HG03045 (cell line): ENCODE results near the gene HNMT.

Experiments used
- ATAC-seq: cut with Tn5 transposase; IDR thresholded peaks from one replicate; pipeline ENCODE4 v1.9.1; 2021; ENCODE audit warnings: mild to moderate bottlenecking, moderate library complexity; ENCODE audit not compliant: unreplicated experiment

Gene HNMT

DNA sequence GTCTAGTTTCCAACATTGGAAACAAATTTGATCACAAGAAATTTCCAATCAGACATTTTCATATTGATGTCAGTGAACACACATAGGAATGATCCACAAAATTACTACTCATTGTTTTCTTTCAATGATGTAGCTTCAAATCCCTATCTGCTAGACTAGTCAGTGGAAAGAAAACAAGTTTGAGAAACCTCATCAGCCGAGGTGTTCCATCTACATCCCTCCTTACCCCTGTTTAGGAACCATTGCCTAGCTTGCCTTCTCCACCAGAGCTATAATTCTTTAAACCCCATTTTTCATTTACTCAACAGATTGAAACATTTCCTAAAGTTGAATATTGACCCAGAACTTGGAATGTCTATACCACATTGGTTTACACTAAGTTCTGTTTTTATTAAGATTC lies 45.3 kb downstream of the HNMT start:
- ATAC-seq: no peak

DNA sequence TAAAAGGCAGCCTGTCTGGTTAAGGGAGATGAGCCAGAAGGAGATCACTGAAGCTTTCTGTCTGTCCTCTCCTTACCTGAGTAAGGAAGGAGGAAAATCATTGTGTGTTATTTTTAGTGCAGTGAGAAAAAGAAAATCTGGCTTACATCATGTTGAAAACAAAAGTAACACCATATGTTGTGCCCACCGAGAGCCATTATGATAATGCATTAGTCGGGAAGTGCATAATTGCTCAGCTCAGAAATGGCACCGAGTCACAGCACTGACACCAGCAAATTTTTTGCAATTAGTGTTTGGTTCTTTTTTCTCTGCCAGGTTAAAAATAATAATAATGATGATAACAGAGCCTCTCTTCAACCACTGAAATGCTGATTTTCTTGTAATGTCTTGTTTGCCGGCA lies 46.6 kb downstream of the HNMT start:
- ATAC-seq: no peak

DNA sequence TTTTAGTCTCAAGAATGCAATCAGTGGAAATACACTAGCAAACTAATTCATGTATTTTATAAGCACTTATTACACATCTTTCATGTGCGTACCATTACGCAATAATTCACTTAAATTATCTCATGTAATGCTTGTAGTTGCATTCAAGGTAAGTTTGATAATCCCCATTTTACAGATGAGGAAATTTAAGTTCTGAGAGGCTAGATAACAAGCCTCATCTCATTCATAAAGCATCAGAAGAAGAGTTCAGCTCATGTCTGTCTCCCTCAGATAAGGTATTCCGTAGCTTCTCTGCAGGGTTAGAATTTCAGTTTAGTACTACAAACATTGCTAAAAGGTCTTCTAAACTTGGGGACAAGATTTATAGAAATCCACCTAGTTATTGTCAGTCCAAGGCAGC lies 47.8 kb downstream of the HNMT start:
- no peak for ATAC-seq

DNA sequence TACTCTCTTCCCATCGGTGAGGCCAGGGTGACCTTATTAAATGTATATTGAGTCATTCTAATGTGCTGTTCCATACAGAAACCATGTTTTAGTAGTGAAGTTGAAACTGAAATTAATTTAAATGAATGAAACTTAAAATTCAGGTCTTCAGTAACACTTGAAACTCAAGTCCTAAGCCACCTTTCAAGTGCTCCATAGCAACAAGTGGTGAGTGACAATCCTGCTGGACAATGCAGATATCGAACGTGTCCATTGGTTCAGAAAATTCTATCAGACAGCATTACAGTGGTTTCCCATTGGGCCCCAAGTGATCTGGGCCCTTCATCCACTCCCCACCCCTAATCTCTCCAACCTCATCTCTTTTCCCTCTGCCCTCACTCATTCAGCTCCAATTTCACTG lies 48.7 kb downstream of the HNMT start:
- no peak for ATAC-seq

DNA sequence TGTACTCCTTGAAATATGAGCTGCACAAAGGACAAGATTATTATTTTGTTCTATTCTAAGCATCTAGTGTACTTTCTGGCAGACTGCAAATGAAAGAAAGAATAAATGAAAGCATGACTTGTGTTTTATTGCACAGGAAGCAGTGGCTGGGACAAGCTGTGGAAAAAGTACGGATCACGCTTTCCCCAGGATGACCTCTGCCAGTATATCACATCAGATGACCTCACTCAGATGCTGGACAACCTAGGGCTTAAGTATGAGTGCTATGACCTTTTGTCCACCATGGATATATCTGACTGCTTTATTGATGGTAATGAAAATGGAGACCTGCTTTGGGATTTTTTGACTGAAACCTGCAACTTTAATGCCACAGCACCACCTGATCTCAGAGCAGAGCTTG lies 49.4 kb downstream of the HNMT start:
- ATAC-seq: no peak

DNA sequence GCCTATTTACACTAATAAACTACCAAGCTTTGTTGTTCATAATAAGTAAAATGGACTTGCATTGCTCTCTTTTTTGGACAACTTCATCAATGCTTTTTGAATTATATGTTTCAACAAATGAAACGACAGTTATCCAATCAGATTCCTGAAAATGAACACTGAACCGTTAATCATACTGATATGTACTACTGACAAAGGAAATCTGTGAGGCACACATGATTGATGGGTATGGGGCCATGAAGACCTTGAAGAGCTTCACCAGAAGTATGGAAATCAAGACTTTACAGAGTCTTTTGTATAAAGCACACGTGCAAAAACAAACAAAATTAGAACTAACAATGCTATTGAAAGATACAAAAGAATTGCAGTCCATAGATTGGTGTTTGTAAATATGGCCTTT lies 51.2 kb downstream of the HNMT start:
- ATAC-seq: no peak

DNA sequence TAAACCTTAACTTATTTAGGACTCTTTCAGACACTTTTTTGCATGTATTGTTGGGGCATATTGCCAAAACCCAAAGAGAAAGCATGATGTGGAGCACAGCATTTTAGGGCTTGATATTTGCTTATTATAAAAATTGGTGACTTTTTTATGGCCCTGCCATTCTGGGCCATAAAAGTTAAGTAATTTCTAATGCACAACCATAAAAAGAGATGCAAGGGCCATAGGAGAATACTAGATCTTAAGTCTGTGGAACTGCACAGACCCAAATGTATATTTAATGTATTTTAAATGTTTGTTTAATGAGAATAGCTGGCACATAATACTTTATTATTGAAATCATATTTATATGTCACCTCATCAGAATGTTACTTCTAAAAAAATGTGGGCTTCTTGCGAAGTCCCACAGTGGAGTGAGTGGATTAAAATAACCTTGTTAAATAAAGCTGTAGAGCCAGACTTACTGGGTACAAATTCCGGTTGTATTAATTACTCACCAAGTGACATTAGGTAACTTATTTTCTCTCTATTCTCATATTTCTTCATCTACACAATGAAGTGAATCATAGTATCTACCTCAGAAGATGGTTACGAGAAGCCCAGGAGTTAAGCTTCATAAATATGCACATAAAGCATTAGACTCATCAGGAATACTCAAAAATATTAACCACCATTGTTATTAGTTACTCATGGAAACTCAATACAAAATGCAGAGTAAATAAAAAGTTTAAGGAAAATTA lies 52.2 kb downstream of the HNMT start:
- ATAC-seq: no peak

DNA sequence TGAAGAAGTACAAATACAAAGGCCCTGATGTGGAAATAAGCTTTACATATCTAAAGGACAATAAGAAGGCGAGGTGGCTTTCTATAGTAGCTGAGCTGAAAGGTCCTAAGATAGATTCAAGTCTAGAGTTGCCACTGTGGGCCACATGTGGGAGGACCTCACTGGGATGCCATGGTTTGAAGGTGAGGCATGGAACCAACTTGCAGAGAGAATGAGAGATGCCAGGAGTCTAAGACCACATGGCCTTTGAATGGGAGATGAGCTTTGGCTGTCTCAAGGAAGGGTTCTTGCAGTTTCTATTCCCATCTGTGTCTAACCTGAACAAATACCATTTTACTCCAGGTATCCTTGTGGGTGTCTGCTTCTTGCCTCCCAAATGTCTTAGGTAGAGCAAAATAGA lies 53.6 kb downstream of the HNMT start:
- ATAC-seq: no peak

DNA sequence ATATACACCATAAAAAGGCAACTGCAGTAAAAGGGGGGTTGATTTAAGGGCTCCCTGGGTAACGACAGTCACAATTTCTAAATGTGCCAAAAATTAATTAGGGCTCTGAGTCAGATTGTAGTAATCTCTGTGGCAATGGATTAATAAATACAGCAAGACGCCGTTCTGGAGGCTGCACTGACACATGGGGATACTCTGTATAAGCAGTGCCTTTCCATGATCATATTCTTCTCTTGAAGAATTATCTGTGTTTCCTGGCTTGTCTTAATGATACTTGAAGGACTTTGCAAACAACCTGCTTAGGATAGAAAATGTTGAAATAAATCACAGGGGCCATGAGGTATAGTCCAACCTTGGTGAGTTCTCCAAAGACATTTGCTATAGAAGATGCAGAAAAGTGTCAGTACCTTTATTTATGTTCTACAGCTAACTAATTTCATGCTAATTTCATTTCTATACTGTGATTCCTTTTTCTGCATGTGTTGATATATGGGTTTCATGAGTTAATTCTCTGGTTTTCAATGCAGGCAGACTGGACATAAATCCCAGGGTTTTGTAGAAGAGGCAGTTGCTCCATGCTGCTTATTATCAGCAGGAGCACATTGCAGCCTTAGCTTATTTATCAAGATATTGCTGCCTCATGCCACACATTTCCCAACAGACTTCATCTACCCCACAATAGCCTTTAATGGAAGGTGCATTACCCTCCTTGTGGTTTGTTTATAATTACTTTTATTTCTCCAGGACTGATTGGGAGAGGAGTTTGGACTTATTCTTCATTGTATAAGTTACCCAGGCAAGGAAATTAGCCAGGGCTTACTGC lies 54.8 kb downstream of the HNMT start:
- ATAC-seq: no peak

DNA sequence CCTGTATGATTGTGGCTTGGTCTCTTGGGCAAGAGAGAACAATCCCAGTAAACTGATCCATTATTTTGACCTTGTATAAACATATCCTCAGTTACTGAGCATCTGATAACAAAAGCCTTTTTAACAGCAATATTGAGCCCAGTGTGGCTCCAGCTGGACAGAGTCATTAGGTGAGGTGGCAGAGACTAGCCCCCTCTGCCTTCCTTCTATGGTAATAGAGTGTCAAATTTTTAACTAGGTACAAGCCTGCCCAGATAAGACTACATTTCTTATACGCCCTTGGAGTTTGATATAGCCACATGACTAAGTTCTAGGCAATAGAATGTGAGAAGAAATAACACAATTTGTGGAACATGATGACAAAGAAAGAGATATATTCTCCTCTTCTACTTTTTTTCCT lies 56.2 kb downstream of the HNMT start:
- no peak for ATAC-seq

DNA sequence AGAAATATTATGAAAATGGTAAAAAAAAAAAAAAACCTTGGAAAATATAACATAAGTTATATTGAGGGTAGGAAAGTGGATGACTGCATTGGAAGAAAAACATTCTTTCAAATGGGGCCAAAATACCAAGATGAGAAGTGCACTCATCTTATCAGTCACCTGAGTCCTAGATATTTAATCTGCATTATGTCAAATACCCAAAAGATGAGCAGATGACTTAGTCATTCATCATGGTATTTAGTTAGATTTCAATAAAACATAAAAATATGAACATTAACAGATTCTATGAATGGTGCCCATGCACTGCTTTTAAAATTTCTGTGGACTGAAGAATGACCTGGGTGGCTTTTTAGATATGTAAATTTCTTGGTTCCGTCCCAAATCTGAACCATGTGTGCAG lies 56.9 kb downstream of the HNMT start:
- no peak for ATAC-seq

DNA sequence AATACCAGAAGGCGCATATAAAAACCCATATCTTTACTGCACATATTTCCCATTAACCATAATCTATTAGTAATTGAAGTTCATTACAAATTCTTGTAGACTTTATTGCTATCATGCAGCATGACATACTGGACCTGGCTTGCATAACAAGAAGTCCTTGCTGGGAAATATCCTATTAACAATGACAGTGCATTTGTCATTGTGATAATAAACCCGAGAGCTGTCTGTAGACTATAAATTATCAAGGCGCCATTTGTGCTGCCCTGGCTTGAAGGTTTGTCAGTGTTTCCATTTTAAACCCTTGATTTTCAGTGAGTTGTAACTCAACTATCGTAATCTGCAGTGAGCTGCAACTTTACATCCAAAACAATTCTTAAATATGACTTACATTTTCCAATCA lies 59.0 kb downstream of the HNMT start:
- no peak for ATAC-seq

DNA sequence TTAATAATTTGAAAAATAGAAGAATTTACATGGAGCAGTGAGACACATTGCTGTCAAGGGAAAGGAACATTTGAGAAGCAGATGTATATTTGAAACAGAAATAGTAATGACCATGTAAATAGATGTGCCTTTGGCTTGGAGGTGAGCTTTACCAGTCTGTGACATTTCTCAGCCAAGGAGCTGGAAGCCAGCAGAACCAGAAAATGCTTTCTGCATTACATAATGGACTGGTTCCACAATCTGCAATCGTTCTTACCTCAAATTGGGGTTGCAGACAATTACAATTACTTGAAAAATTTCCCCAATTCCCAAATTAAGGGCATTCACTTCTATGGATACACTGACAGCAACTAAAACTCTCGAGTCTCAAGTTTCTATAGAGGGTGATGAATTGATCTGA lies 59.7 kb downstream of the HNMT start:
- no peak for ATAC-seq

DNA sequence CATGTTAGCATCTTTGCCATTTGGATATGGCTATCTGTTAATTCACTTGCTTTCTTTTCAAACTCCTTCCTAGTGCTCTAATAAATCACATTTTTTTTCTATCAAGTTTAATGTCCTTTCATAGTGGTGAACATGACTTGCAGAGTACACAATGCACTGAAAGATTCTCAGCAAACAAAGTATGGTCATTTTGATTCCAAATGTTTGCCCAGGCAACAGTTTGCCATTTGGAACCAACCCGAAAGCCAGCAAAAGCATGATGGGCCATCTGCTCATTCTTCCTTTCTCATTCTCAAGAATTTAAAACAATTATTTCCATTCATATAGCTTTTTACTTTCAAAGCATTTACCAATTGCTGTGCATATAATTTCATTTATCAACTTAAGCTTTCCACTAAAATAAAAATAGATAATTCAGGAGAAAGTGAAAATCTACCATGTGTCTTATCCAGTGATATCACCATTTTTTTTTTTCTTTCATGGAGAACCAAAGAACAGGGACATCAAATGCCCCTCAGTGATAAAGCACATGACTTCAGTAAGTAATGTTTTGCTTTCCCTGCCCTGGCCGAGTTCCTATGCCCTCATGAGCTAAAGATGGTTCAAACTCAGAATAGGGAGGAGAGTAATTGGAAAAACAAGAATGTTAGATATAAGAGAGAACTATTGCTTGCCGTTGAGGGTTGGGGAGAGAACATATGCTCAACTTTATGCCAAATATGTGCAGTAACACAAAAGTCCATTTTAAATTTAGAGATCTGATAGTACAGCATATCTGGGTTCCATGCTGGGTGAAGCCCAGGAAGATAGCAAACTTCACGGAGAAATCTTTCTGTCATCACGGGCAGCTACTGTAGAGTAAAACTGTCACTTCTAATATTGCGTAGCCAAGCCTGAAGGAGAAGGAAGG lies 62.1 kb downstream of the HNMT start:
- no peak for ATAC-seq

DNA sequence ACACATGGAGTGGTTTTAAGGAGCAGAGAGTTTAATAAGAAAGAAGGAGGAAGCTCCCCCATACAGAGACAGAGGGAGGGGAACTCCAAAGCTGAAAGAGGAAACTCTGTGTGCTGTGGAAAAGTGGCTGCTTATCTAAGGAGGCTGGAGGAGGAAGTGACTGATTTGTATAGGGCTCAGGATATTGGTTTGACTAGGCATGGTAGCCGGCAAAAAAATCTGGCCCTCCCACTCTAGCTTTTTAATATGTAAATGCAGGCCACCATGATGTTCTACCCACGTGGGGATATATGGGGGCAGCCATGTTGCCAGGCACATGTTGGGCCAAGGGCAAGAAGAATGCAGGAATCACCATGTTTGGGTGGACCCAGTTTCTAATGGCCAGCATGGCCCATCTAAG lies 64.3 kb downstream of the HNMT start:
- peak; percentile 41 for ATAC-seq

DNA sequence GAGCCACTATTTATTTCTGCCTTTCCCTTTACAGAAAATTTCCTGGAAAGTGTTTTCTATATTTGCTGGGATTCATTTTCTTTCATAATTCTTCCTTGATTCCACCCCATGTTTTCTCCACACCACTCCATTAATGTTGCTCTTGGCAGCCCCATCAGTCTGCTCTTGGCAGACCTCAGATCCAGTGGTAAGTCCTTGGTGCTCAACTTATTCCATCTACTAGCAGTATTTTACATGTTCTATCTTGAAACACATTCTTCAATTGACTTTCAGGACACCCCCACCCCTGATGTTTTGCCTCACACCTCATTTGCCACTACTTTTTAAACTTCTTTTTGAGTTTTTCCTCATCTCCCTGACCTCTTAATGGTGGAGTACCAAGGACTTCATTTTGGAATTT lies 65.0 kb downstream of the HNMT start:
- ATAC-seq: no peak

DNA sequence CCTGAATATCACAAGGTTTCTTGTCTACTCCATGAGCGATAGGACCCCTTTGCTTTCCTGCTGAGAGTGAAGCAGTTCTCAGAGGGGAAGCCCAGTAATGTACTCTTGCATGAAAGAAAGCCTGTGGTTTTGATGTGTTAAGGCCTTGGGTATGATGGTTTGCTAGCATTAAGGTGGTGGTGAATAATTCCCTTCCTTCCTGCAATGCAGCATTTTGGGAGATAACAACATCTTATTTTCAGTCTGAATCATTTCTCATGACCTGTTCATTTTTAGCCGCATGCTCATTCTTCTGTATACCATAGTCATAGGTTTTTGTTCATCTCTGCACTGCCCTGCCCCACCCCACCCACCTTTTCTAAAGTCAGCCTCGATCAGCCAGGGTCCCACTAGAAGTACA lies 66.2 kb downstream of the HNMT start:
- peak; percentile 60 for ATAC-seq

DNA sequence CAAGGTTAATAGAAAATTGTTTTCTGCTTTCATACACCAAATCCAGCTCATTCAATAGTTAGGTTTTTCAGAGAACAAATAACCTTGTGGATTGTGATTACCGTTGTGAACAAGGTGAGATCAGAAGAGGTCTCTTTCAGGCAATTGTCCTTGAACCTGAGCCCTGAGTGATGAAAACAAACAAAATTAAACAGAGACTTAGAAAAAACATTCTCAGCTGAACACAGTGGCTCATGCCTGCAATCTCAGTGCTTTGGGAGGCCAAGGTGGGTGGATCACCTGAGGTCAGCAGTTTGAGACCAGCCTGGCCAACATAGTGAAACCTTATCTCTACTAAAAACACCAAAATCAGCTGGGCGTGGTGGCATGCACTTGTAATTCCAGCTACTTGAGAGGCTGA lies 68.1 kb downstream of the HNMT start:
- ATAC-seq: no peak

DNA sequence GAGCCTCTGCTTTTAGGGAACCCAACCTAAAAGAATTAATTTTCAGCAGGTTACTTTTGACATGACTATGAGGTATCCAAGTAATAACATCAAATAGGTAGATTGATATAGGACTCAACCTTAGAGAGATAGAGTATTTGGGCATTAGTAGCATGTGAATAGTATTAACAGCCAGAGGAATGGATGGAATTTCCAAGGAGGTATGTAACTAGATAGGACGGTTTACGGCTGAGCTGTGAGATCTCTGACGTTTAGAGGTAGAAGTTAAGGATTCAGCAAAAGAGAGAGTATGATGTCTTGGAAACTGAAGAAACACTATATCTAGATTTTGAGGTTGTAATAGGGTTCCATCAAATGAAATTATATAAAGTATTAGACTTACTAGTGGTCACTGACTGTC lies 70.3 kb downstream of the HNMT start:
- ATAC-seq: no peak

DNA sequence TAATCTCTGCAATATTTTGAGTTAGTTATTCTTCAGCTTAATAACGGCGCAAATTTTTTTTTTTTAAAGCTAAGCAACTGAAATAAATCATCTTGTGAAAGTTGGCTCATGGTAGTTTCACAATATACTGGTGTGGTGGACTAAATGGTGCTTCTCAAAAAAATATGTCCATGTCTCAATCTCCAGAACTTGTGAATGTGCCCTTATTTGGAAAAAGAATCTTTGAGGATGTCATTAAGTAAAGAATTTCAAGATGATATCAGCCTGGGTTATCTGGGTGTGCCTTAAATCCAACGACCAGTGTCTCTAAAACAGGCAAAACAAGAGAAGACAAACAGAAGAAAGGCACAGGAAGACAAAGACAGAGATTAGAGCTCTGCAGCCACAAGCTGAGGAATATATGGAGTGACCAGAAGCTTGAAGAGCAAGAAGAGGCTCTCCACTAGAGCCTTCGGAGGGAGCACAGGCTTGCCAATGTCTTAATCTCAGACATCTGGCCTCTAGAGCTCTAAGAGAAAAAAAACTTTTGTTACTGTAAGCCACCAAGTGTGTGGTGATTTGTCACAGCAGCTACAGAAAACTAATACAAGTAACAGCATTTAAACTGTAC lies 71.4 kb downstream of the HNMT start:
- ATAC-seq: no peak

DNA sequence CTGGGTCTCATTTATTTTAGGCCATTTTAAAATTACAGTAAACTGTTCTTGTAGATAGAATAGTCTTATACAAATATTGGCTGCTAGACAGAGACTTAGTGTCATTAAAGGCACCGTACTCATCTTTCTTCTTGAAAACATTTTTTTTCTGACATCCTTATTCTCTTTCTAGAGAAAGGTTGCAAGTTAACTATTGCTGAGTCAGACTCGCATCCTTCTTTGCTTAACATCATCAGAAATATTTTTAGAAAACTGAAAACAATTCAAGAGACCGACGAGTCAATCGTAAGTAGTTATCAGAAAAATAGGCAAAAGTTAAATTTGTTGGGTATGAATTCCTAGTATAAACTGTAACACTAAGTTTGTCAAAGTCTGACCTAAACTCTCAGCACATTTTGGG lies 72.2 kb downstream of the HNMT start:
- ATAC-seq: no peak
